Activated CD4-positive, alpha-beta T cell treated with anti-CD3 and anti-CD28 coated beads, Interleukin-2, amount 50 U/mL, for 48 hours (primary cell): ENCODE data around the gene CEND1.

Experiments
- DNase-seq, 2 experiments: peaks; one replicate each; pipeline ENCODE4 v3.0.0-alpha.2; 2020

The CEND1 gene

DNA sequence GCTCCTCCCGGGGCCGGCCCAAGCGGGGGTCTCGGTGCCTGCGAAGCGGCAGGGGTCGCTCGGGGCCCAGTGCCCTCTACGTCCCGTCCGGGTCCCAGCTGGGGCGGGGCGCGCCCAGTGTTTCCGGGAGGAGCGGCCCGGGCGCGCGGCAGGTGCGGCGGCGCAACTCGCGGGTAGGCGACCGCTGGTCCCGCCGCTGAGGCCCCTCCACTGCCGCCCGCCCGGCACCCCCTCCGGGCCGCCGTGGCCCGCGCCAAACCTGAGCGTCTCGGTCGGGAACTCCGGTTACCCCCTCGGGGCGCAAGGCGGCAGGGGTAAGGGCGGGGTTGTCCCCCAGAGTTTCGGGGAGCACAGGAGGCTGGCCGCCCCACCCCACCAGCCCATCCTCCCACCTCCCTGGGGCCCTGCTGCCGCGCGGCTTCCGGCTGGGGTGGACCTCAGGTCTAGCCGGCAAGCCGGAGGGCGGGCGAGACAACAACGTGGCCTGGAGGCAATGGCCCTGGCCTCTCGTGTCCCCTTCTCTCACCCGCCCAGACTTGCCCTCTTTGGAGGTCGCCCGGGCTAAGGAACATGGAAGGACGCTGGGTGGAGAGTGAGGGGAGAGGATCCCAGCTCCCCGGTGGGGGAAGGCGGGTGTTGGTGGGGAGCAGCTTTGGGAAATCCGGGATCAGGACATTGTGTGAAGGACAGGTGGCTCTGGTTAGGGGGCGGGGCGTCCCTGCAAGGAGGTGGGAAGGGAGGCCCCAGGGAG is 37.4 kb upstream of the CEND1 start:
- DNase-seq = no peak

DNA sequence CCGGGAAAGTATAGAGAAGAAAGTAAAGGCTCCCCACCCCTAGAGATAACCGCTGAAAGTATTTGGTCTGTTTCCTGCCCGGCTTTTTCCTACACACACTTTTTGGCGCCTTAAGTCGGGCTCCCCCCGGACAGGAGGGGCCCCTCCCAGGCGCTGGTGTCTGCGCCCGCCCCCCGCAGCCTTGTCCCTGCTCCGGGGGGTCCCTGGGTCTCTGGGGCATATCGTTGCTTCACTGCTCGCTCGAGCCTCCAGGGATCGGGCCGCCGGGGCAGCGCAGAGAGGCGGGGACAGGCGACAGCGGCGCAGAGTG is 36.9 kb upstream of the CEND1 start:
- no peak for DNase-seq

DNA sequence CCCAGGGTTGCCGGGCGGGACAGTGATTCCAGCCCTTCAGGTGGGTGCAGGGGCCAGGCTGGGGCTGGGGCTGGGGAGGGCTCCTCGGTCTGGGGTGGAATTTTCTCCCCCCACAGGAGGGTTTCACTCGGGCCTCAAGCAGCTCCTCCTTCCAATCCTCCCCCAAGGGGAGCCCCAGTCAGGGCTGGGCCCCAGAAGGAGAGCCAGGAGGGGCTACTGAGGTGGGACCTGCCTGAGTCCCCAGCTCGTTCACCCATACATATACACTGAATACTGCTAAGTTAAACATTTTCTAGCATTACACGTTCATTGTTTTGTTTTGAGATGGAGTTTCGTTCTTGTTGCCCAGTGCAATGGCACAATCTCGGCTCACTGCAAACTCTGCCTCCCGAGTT is 36.3 kb upstream of the CEND1 start:
- DNase-seq = no peak

DNA sequence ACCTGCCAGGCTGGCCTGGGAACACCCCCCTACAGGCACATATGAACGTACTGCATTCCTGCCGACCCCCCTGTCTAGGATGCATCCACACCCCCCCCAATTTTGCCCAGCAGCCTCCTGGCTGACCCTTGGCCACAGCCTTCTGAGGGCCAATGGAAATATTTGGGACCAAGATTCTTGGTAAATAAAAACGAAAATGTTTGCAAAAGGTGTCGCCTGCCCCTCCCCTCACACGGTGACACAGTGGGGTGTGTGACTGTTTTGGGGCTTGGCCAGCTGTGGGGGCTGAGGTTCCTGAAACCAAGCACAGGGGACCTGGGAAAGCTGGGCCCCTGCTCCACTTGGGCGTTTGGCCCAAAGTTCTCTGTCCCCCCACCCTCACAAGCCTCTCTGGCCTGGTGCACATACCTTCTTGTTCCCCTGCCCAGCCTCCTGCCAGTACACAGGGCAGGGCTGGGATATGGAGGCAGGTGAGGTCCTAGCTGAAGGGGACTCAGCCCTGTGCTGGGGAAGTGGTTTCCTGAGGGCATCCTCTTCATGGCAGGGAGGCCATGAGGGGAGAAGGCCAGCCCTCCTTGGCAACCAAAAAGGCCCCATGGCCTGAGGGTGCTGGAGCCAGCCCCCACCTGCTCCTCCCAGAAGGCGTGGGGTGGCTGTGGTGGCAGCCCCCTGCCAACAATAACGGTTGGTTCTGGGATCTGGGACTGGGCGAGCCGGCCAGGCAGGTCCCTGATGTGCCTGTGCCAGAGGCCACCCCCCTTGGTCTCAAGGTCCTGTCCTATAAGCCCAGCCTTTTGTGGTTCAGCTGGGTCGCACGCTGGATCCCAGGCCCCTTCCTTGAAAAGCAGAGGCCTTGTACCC is 35.7 kb upstream of the CEND1 start:
- DNase-seq = no peak

DNA sequence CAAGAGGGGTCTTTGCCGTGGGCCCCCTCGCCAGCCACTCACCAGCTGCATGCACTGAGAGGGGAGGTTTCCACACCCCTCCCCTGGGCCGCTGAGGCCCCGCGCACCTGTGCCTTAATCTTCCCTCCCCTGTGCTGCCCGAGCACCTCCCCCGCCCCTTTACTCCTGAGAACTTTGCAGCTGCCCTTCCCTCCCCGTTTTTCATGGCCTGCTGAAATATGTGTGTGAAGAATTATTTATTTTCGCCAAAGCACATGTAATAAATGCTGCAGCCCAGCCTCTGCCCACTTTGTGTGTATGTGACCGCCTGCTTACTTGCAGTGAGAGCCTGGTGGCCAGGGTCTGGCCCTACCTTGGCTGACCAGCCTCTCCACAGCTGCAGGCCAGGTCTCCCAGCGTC is 35.1 kb upstream of the CEND1 start:
- no peak for DNase-seq

DNA sequence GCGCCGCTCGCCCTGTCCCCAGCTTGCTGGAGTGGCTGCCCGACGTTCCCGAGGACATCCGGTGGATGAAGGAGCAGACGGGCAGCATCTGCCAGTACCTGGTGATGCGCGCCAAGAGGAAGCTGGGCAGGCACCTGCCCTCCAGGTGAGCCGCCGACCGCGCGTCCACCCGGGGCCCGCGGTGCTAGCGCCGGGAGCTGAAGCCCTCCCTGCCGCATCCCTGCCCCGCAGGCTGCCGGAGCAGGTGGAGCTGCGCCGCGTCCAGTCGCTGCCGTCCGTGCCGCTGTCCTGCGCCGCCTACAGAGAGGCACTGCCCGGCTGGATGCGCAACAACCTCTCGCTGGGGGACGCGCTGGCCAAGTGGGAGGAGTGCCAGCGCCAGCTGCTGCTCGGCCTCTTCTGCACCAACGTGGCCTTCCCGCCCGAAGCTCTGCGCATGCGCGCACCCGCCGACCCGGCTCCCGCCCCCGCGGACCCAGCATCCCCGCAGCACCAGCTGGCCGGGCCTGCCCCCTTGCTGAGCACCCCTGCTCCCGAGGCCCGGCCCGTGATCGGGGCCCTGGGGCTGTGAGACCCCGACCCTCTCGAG is 34.5 kb upstream of the CEND1 start:
- no peak for DNase-seq

DNA sequence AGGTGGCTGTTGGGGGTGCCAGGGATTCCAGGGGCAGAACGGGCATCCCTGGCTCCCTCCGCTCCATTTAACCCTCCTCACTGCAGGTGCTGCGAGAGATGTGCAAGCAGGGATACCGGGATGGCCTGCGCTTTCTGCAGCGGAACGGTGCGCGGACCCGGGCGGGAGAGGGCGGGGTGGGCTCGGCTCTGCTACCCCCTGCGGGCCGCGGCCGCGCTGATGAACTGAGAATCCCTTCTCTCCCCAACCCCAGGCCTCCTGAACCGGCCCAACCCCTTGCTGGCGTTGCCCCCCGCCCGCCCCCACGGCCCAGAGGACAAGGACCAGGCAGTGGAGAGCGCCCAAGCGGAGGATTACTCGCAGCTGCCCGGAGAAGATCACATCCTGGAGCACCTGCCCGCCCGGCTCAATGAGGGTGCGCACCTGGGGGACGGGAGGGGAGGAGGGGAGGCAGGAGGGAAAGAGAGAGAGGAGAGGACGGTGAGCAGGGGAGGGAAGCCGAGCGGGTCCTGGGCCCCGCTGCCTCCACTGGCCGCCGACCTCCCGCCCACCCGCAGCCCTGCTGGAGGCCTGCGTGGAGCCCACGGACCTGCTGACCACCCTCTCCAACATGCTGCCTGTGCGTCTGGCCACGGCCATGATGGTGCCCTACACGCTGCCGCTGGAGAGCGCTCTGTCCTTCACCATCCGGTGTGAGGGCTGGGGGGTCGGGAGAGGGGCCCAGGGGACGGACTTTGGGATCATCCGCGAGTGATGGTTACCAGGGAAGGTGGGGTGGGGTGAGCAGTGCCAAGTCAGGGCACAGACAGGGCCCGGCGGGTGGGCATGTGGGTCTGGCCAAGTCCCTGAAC is 33.8 kb upstream of the CEND1 start:
- DNase-seq = no peak

DNA sequence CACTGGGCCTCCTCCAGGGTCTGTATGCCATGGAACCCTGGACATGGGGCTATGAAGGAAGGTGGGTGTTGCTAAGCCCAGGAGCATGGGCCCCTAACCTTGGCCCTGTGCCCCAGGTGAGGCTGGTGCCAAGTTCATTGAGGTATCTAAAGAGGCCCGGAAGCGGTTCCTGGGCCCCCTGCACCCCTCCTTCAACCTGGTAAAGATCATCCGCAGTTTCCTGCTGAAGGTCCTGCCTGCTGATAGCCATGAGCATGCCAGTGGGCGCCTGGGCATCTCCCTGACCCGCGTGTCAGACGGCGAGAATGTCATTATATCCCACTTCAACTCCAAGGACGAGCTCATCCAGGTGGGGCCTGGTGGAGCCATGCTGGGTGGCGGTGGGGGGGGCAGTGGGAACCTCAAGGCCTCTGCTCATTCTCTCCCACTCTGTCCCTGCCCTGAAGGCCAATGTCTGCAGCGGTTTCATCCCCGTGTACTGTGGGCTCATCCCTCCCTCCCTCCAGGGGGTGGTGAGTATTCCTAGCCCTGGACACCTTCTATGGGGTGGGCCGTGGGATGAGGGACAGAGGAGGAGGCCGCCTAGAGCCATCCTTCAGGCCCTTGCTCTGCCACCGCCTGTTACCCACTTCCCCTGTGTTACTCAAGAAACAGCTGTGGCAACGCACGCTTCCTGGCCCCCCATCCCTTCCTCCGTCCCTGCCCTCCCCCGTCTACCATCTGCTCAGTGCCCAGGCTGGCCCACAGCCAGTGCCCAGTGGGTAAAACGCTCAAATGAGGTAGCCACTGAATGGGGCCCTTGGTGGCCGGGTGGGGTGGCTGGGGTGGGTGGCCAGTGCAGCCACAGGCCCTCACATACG is 31.9 kb upstream of the CEND1 start:
- no peak for DNase-seq

DNA sequence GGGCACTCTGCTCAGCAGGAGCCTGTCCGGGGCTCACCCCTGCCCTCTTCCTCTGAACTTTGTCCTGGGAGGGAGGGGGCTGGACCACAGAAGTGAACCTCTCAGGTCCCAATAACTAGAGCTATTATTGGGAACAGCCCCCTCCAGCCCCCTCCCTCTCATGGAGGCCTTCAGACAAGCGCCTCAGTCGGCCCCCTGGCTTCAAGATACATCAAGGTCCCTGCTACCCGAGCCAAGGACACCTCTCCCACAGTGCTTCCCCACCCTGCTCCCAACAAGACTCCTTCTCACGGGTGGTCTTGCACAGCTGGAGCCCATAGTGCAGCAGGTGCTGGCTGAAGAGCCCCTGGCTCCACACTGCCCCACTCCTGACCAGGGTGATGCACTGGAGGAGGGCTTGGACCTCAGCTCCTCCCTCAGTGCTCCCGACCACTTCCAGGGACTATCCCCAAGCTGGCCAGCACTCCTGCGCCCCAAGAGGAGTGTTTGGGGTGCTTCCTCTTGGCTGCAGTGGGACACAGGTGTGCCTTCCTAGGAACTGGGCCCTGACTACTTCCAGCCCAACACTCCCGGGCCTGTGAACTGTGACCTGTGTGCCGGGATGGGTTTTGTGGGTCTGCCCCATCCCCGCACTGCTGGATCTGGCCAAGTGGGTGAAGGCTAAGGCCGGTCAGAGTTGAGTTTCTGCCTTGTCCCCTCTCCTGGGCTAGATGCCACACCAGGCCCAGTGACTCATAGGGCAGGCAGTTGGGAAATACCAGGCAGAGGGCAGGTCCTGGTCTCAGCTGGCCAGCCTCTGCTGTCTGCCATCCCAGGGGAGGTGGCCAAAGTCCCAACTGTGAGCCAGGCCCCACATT is 31.0 kb upstream of the CEND1 start:
- no peak for DNase-seq

DNA sequence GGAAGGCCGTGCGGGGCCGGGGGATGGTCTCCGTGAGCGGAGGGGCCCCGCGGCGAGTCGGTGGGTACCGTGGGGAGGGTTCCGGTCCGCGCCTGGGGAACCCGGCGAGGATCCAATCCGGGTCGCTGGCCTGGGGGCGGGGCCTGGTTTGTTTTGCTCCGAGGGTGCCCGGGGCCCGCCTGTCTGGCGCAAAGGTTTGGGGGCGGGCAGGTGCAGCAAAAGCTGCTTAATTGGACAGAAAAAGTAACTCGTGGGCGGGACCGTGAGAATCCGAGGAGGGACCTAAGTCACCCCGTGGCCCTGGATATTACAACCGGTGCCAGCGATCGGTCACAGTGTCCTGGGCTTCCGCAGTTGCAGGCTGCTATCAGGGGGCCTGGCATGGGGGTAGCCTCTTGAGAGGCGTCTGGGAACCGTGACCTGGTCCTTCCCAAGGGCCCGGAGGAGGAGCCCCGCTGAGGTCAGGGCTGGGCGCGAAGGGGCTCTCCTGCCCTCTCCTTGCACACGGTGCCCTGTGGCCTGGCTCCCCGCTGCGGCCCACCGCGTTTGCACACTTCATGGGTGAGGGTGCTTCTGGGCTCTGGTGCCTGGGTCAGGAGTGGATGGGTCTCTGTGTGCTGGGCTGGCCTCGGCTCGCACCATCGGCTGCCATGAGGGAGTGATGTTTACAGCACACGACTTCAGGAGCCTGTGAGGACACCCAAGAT is 30.2 kb upstream of the CEND1 start:
- DNase-seq = peak; percentile 93 to 94

DNA sequence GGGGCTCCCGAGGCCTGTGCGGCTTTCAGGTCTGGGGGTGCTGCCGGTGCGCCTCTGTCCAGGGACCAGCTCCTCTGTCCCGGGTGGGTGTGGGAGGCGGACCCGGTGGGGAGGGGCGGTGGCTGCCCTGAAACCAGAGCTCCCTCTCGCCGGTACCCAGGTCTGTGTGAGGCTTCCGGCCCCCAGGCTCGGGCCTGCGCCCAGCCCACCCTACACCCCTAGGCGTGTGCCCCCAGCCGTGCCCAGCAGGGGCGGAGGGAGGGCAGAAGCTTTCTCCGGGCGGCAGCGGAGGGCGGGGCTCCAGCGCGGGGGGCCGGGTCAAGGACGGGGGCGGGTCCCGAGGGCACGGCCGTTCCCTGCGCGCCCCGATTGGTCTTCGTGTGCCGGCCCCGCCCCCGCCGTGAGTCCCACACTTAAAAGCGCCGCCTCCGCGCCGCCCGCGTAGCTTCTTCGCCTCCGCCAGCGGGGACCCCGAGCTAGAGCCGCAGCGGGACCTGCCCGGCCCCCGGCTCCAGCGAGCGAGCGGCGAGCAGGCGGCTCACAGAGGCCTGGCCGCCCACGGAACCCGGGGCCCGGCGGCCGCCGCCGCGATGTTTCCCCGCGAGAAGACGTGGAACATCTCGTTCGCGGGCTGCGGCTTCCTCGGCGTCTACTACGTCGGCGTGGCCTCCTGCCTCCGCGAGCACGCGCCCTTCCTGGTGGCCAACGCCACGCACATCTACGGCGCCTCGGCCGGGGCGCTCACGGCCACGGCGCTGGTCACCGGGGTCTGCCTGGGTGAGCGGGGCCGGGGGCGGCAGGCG is 29.4 kb upstream of the CEND1 start:
- peak; percentile 92 to 94 for DNase-seq

DNA sequence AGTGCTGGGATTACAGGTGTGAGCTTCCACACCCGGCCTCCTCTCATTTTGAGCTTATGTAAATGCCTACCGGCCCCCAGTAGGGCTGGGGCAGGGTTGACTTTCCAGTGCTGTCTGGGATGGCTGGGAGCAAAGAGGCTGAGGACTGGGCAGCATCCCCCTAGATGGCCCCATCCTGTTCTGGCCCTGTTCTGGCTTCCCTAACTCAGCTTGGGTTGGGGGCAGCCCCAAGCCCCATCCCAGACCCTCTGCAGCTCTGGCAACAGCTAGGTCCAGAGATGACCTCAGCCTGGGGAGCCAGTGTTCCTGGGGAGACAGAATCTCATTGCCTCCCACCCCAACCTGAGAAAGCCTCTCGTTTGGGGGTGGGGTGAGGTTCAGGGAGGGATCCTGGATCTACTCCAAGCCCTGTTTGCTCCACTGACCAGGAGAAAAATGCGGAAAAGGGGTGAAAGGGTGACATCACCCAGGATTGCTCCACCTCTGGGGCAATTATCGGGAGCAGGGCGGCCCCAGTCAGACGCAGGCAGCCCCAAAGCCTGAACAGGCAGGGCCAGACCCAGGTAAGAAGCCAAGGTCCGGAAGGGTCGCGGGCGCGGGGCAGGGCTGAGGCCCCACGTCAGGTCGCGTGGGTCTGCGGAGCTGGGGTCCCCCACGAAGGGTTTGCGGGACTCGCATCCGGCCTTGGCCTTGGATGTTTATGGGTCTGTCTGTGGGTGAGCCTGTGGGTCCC is 28.7 kb upstream of the CEND1 start, which contains the start of gene PNPLA2:
PNPLA2 (plus strand) TSS at position 519 of the 733 bp plus-strand sequence. CDS start 805 bp downstream, outside the sequence.
- DNase-seq = no peak

DNA sequence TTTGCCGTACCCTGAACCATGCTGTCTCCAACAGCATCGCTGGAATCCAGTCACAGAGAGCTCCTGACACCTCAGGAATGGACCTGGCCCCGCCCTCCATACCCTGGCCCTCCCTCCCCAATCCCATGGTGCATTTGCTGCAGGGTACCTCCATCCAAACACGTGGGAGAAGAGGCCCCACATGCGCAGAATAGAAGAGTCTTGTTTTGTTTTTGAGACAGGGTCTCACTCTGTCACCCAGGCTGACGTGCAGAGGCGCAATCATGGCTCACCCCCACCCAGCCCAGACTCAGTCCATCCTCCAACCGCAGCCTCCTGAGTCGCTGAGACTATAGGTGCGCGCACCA is 26.5 kb upstream of the CEND1 start:
- DNase-seq = no peak

DNA sequence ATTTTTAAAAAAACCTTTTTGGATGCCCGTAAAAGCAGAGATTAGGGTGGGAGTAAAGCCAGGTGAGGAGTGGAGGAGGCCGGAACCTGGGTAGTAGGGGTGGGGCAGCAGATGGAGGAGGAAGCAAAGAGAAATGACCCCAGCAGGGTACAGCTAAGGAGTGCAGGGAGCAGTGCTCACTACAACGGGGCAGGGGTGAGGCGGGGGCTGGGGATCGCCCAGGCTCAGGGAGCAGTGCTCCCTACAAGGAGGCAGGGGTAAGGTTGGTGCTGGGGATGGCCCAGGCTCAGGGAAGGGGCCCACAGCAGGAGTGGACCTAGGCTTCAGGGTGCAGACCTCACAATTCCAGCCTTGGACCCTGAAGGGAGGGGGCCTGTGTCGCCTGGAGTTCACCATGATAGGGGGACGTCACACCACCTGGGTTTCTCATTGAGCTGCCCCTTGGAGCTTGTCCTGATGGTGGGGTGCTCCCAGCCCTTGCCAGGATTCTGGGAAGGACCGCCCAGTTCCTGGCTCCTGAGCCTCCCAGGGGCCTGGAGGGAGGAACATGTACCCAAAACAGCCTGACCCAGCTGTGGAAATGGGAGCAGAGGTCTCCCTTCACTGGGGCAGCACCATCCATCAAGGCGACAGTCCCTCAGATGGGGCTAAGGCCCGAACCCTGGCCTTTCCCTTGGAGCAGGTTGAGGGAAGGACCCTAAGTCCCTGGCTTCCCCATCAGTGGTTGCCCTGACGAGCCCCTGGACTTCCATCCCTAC is 26.0 kb upstream of the CEND1 start:
- DNase-seq = no peak

DNA sequence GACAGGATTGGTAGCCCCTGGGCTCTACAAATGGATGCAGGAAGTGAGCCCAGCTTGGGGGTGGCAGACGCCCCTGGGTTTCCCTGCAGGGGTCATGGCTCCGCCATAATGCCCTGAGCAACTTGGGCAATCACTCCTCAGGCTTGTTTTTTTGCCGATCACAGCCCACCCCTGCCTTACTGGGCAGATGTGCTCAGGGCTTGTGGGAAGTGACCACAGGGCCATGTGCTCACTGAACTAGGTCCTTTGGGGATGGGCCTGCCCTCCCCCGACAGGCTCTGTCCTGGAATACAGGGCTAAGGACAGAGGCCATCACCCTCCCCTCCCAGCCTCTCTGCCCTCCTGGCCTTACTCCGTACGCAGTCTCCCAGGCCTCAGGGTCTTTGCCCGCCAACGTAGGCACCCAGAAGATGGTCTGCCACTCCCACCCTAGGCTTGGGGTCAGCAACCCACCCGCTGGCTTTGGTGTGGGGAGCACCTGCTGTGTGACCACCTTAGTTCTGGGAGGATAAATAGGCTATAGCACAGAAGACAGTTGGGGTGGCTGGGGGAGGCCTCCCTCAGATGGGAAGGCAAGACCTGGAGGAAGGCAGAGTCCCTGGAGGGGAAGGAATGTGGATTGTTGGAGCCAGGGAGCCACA is 23.7 kb upstream of the CEND1 start:
- DNase-seq = no peak

DNA sequence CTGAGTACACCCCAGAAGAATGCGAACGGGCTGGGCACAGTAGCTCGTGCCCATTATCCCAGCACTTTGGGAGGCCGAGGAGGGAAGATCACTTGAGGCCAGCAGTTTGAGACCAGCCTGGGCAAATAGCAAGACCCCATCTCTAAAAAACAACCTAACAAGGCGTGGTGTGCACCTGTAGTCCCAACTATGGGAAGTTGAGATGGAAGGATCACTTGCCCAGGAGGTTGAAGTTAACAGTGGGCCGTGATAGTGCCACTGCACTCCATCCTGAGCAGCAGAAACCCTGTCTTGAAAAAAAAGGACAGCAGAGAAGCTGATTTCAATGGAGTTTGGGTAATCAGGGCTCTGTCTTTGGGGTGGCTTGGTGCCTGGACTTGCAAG is 23.2 kb upstream of the CEND1 start:
- DNase-seq = no peak

DNA sequence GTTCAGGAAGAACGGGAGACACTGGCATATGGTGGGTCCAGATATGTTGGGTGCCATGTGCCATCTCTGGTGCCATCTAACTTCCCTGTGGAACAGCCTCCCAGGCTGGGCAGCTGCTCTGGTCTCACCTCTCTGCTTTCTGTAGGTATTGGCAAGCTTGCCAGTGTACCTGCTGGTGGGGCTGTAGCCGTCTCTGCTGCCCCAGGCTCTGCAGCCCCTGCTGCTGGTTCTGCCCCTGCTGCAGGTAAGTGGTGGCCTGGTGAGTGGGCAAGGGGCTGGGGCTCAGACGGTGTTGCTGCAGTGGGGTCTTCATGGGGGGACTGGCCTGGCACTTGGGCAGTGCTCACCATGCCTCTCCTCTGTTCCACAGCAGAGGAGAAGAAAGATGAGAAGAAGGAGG is 22.5 kb upstream of the CEND1 start:
- no peak for DNase-seq
